GM21576 (cell line): ENCODE results near the gene IGSF11.
"Not testable (repeated sequence)": the region's sequence is repeated elsewhere in the genome, so short reads cannot be mapped to it uniquely, and the experiment has no call there.

ENCODE experiments used
- ATAC-seq: cut with Tn5 transposase; IDR thresholded peaks from one replicate; pipeline ENCODE4 v1.9.1; 2021; ENCODE audit warnings: mild to moderate bottlenecking, moderate library complexity; ENCODE audit not compliant: unreplicated experiment

Gene IGSF11, protein sequence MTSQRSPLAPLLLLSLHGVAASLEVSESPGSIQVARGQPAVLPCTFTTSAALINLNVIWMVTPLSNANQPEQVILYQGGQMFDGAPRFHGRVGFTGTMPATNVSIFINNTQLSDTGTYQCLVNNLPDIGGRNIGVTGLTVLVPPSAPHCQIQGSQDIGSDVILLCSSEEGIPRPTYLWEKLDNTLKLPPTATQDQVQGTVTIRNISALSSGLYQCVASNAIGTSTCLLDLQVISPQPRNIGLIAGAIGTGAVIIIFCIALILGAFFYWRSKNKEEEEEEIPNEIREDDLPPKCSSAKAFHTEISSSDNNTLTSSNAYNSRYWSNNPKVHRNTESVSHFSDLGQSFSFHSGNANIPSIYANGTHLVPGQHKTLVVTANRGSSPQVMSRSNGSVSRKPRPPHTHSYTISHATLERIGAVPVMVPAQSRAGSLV

DNA sequence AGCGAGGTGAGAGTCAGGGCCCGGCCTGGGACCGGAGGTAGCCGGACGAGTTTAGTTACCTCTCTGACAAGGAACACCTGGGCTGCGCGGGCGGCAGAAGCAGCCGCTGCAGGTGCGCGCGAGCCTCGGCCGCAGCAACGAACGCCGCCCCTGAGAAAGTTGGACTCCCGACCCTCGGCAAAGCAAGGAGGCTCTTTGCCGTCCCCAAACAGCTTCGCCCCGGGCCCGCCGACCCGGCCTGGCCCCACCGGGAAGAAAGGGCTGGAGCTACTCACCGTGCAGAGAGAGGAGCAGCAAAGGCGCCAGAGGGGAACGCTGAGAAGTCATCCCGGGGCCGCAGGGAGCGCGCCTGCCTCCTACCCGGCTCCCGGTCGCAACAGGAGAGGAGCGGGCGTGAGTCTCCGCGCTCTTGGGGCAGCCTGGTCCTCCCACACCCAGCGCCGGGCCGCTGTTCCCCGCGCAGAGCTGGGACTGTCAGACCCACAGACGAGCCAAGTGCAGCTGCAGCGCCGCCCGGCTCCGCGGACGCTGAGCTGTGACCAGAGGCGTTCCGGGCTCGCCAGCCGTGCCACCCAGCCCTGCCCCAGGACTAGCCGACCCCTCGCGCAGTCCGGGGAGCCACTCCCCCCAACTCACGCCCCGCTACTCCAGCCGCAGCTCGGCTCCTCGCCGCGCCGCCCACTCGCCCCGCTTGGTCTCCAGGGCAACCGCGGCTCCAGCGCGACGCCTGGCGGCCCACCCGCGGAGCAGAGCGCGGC lies at the start of gene IGSF11:
TSS of gene IGSF11 (minus strand) at position 591 of the 758 bp plus-strand sequence. CDS start at position 327, 264 bp downstream.
- peak; percentile 95 for ATAC-seq

DNA sequence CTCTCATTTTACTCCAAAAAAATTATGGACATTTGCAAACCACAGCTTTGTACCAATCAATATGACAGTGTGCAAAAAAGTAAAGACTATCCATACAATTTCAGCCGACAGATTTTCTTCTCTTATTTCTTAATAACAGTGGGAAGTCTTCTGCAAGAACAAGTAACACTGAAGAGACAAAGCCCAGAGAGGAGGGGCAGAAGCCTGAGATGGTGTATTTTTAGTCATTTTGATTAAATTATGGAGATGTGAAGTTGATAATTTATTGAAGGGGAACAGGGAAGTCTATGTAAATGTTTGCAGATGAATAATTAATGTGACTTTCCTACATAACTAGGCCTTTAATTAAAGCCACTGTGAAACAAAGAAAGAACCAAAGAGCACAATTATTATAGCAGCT lies 45.7 kb upstream of the IGSF11 start:
- no peak for ATAC-seq

DNA sequence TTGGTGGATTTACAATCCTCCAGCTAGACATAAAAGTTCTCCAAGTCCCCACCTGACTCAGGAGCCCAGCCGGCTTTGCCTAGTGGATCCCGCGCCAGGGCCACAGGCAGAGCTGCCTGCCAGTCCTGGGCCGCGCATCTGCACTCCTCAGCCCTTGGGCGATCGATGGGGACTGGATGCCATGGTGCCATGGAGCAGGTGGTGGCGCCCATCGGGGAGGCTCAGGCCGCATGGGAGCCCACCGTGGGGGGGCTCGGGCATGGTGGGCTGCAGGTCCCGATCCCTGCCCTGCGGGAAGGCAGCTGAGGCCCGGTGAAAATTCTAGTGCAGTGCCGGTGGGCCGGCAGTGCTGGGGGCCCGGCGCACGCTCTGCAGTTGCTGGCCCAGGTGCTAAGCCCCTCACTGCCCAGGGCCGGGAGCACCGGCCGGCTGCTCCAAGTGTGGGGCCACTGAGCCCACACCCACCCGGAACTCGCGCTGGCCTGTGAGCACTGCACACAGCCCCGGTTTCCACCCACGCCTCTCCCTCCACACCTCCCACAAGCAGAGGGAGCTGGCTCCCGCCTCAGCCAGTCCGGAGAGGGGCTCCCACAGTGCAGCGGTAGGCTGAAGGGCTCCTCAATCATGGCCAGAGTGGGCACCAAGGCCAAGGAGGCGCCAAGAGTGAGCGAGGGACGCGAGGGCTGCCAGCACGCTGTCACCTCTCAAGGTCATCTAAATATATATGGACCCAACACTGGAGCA lies 38.8 kb upstream of the IGSF11 start:
- no peak for ATAC-seq

DNA sequence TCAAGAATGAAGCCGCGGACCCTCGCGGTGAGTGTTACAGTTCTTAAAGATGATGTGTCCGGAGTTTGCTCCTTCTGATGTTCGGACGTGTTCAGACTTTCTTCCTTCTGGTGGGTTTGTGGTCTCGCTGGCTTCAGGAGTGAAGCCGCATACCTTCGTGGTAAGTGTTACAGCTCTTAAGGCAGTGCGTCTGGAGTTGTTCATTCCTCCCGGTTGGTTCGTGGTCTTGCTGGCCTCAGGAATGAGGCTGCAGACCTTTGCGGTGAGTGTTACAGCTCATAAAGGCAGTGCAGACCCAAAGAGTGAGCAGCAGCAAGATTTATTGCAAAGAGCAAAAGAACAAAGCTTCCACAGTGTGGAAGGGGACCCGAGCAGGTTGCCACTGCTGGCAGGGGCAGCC lies 37.8 kb upstream of the IGSF11 start:
- not testable (repeated sequence) for ATAC-seq

DNA sequence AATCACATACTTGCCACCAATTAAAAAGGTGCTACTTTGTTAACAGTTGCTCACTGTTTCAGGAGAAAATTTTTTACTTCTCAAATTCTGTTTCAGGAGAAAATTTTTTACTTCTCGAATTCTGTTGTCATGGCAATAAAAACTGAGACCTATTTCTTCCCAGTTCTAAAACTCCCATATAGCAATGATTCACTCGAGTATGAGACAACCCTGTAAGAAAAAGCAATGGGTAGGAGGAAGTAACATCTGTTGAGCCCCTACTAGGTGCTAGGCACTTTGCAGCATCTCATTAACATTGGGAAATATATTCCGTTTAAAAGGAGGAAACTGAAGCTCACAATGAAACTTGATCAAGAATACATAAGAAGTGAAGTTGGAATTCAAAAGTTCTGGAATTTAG lies 35.1 kb upstream of the IGSF11 start:
- ATAC-seq: no peak

DNA sequence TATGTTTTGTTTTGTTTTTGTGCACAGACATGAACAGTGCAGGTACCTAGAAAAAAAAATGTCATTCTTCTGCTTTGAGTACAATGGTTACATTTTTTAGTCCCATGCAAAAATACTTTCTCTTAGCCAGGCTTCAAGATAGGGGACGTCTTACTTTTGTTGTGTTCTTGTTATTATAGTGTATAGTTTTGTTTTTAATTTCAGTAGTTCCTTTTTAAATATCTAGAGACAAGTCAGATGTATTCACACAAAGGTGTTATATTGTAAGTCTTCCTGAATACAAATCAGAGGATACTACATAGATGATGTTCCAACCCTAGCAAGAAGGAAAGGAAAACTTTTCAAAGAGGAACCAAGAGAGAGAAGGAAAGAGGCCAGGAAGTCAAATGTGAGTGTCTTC lies 28.8 kb upstream of the IGSF11 start:
- ATAC-seq: no peak

DNA sequence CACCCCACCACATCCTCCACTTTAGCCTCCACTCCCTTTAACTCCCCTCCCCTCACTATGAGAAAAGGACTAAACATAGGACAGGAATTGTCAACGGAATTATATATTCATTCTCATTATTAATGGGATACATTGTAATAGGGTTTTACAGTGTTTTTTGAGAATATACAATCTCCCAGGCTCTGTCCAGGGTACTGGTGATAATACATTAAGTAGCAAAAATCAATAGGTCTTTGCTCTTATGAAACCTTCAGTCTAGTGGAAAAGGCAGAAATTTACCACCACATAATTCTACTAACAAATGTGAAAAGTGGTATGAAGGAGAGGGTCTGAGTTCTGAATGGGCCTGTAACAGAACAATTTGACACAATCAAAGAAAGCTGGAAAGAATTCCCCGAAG lies 28.2 kb upstream of the IGSF11 start:
- ATAC-seq: no peak

DNA sequence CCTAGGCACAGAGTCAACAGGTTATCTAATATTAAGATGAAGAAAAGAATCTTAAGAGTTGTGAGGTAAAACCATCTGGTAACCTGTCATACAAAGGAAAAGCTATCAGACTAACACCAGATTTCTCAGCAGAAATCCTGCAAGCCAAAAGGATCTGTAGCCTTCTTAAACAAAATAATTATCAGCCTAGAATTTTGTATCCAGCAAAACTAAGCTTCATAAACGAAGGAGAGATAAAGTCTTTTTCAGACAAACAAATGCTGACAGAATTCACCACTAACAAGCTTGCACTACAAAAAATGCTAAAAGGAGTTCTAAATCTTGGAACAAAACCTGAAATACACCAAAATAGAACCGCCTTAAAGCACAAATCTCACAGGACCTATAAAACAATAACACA lies 9.9 kb upstream of the IGSF11 start:
- no peak for ATAC-seq

DNA sequence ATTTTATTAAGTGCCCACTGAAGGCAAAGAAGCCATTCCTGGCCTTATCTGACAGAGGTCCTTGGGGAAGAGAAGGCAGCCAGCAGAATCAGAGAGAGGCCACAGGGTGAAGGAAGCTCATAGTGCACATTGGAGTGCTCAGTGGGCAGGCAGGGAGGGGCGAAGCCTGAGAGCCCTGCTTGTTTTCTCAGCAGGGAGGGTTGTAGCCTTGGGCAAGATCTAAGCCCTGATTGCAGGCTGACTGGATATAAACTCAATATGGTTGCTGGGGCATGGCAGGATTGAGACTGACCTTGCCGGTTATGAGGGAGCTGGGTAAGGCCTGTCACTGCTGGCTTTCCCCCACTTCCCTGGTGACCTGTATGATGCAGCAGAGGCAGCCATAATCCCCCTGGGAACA lies 7.5 kb upstream of the IGSF11 start:
- ATAC-seq: no peak

DNA sequence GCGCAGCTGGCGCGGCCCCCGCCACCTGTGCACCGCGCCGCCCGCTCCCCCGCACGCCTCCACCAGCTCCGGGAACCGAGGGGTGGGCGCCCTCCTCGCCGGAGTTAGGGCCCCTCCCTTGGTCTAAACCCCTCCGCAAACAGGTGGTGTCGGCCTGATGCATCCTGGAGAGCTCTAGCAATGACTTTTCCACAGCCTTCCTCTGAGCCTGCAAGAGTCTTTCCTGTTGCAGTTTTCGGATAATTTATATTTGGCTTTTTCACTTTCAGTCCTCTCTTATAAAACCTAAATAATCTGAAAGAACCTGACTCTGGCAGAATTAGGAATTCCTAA lies 334 bp upstream of the IGSF11 start:
- no peak for ATAC-seq

DNA sequence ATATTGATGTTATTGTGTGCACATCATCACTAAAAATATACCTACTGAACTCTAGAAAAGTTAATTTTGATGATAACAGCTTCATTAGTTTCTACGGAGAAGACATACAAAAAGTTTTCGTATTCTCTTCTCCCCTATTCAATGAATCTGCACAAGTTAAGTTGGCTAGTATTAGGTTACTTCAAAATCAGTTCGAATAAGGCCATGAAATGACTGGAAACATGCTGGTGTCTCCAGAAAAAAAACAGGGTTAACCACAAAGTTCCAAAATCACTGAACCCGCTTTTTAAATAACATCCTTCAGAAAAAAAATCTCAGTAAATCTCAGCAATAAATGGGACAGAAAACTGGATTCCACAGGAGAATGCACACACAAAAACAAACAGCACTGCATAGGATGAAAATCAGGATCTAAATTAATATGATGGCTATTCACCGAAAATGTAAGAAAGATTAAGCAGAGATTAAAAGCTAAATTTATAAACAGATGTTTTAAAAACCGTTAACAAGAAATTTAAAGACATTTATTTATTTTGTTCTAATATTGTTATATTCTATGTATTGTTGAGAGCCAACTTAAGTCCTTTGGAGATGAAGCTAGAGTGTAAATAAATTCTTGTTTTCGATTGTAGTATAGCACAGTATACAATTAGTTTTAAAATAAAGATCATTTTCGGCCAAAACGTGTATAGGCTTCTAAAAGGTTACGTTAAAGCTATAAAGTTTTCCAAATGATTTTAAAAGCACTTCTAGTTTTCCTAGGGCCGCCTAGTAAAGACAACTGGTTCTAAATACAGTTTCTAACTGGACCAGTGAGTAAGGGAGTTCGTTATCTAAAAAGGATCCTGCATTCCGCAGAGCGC lies 1.0 kb downstream of the IGSF11 start:
- ATAC-seq: no peak

DNA sequence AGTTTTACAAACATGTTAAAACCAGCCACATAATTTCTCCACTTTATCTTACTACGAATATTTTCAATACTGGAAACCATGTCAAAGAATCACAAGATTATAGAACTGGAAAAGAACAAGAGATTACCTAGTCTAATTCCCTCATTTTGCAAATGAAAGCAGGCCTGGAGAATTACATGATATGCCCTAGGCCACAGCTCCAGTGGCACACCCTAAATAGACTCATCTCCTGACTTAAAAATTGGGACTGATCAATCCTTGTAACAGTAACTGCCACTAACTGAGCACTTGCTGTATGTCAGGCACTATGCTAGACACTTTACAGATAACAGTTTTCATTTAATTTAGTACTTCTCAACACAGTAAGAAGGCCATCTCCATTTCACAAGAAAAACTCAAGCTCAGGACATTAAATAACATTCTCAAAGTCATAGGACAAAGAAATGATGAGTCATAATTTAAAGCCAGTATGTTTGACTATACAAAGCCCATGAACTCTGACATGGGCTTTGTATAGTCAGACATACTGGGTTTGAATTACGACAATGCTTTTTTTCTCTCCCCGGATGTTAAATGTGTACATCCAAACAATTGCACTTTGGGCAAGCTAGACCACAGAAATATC lies 9.4 kb downstream of the IGSF11 start:
- no peak for ATAC-seq

DNA sequence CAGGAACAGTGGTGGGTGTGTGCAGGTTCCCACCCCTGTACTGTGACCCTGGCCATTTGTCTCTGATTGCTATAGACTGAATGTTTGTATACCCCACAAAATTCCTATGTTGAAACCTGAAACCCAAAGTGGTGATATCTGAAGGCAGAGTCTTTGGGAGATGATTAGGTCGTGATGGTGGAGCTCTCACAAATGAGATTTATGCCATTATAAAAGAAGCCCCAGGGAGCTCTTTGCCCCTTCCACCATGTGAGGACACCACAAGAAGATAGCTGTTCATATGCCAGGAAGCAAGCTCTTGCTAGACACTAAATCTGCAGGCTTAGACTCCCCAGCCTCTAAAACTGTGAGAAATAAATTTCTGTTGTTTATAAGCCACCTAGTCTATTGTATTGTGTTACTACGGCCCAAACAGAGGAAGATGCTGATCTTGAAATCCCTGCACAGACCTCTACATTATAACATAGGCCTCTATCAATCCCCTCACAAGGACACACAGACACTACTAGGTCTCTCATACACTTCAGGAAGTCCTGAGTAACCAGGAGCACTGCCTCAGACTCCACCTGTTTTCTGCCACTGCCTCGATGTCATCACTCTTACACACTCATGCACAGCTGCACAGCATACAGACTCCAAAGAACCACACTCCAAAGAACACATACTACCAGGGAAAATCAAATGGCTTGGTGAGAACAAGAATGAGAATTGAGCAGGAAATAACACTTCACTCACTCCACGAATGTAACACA lies 14.7 kb downstream of the IGSF11 start:
- no peak for ATAC-seq

DNA sequence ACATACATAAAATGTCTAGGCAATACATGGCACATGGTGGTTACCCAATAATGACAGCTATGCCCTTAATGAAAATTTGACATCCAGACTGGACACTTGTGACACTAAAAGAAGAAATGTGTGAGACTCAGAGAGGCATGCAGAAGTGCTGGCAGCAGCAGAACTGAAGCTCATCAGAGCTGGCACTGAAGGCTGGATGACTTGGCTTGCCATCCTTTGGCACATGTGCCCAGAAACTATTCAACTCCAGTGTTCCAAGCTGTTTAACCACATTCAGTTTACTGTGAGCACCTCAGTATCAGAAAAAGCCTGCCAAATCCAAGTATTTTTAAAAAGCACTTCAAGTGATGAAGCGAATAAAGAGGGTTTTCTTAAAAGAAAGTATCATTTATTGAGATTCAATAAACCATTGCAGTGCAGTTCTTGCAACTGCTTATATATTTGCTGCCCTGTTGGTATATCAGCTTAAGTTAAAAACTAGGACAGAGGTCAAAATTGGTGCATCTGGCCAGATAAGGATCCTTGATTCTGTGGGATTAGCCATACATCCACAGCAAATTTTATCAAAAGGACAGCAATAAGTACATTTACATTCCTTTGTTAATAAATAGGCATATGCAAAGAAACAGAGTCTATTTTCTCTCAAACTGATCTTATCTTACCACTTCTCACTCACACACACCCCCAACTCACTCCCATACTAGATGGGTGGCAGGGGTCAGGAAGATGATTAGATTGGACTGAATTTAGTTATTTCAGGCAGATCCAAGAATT lies 15.8 kb downstream of the IGSF11 start:
- ATAC-seq: no peak

DNA sequence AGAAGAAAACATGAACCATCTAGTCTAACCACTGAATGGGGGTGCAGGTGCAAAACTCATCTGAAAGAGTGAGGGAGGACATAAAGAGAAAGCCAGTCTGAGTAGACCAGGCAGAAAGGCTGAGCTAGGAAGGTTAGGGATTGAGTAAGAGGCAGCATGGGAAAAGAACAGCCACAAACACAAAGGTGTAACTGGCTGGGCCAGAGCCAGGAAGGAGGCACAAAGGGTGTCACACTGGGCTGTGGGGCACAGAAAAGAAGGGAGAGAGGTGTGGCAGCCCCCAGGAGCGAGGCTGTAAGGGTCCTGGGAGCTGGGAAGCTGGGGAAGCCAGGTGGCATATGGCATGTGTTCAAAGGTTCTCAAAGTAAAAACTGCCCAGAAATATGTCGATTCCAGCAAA lies 18.7 kb downstream of the IGSF11 start:
- no peak for ATAC-seq

DNA sequence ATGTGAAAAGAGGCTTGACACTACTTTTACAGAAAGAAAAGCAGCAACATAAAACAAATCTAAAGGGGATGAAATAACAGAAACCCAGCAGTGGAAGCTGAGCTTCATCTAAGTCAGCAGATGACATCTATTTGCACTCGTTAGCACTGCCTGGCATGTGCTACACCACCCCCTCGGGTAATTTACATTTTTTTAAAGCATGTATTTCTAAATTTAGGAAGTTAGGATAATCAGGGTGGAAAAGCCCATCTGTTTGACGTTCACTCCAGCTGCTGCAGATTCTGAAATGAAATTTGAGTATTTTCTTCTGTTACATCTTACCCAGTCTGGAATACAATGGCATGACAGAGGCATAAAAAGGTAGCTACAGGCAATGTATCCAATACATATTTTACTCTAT lies 20.7 kb downstream of the IGSF11 start:
- no peak for ATAC-seq

DNA sequence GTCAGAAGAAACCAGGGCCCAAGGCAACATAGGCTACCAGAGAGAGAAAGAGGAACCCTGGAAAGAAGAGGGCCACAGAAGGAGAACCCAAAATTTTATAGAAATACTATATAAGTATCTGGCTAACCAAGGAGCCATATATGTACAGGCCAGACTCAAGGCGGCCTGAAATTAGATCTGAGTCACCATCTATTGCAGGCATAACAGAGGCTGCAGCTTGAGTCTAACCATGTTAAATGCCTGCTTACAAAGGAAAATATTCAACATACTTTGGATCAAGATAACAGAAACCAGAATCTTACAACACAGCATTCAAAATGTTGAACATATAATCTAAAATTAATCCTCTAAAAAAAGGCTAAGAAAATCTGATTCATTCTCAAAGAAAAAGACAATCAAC lies 23.1 kb downstream of the IGSF11 start:
- ATAC-seq: no peak

DNA sequence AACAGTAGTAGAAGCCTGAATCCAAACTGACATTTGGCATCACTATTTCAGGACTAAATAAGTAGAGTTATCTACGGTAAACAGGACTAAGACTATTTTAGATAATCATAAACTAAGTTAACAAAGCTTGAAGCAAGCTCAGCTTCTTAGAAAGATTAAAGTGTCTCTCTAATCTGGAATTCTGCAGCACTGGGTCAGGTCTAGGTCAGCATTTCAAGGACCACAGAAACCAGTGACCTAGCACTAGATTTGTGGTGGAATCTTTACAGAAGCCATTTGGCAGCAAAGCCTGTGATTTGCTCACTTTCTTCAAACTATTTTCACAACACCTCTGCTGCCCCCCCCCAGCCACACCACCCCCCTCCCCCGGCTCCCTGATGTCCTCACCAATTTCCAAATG lies 37.5 kb downstream of the IGSF11 start:
- ATAC-seq: no peak

DNA sequence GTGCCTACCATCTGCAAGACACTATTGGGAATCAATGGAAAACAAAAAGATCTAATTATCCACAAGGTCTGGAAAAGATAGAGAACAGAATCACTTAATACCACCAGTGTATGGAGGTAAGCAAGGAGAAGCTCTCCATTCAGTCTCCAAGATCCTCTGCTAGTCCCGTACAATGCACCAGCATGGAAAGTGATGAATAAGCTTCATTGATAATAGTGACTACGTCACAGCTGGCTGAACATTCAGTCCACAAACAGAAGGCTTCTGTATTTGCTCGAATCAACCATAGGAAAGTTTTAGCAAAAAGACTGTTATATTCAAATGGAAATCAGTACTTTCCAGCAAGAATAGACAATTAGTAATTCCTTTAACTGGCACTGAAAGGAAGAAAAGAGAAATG lies 42.9 kb downstream of the IGSF11 start:
- ATAC-seq: no peak
